ENCODE results near the gene STRBP. TPM values are rescaled to one million over a fixed set of nuclear protein-coding genes. Genes with fewer than 3 reads are reported as not detected.
A peak's percentile ranks its signal among the peaks of the same experiment; 100 is the strongest.
"Not testable (repeated sequence)": the region's sequence is repeated elsewhere in the genome, so short reads cannot be mapped to it uniquely, and the experiment has no call there.

Gene STRBP
- polyA plus RNA-seq, 5 donors = 30.4 to 38.3 (median 37.5) TPM

- no peak for DNase-seq
Measured at GRCh38 chr9:123250504-123250903, 17.9 kb downstream of the STRBP start.

- not testable (repeated sequence) for DNase-seq
Measured at GRCh38 chr9:123249162-123249561, 19.2 kb downstream of the STRBP start.

GRCh38 chr9:123248630-123249029 is 19.8 kb downstream of the STRBP start:
- DNase-seq = no peak

- DNase-seq = peak in 1 of 2 donors; percentile 15
Measured at GRCh38 chr9:123246534-123246933, 21.9 kb downstream of the STRBP start.

- DNase-seq = no peak
Measured at GRCh38 chr9:123239726-123240125, 28.7 kb downstream of the STRBP start.

- DNase-seq = no peak
Measured at GRCh38 chr9:123238365-123238764, 30.0 kb downstream of the STRBP start.

- DNase-seq = no peak
Measured at GRCh38 chr9:123237220-123237619, 31.2 kb downstream of the STRBP start.

GRCh38 chr9:123235448-123235847 is 32.9 kb downstream of the STRBP start:
- DNase-seq = no peak

GRCh38 chr9:123234853-123235252 is 33.5 kb downstream of the STRBP start:
- DNase-seq = no peak

- no peak for DNase-seq
Measured at GRCh38 chr9:123232332-123232731, 36.1 kb downstream of the STRBP start.

- no peak for DNase-seq
Measured at GRCh38 chr9:123231421-123231820, 37.0 kb downstream of the STRBP start.

GRCh38 chr9:123228967-123229366 is 39.4 kb downstream of the STRBP start:
- no peak for DNase-seq

- DNase-seq = no peak
Measured at GRCh38 chr9:123225995-123226394, 42.4 kb downstream of the STRBP start.

GRCh38 chr9:123225374-123225813 is 43.0 kb downstream of the STRBP start:
- no peak for DNase-seq

GRCh38 chr9:123220127-123220526 is 48.3 kb downstream of the STRBP start:
- DNase-seq = no peak

- DNase-seq = no peak
Measured at GRCh38 chr9:123218831-123219230, 49.6 kb downstream of the STRBP start.

- DNase-seq = no peak
Measured at GRCh38 chr9:123217128-123217654, 51.2 kb downstream of the STRBP start.

GRCh38 chr9:123216251-123216797 is 52.1 kb downstream of the STRBP start:
- DNase-seq = no peak

- DNase-seq = no peak
Measured at GRCh38 chr9:123211081-123211480, 57.3 kb downstream of the STRBP start.

GRCh38 chr9:123208626-123209174 is 59.7 kb downstream of the STRBP start:
- no peak for DNase-seq

GRCh38 chr9:123206065-123206464 is 62.3 kb downstream of the STRBP start:
- DNase-seq = no peak

- DNase-seq = no peak
Measured at GRCh38 chr9:123201083-123201482, 67.3 kb downstream of the STRBP start.

GRCh38 chr9:123200469-123200868 is 67.9 kb downstream of the STRBP start:
- DNase-seq = not testable (repeated sequence)

GRCh38 chr9:123196124-123196523 is 72.3 kb downstream of the STRBP start:
- no peak for DNase-seq
